HepG2 (cell line): Measurements from ENCODE around the gene HSD17B2. TPM values are rescaled to one million over a fixed set of nuclear protein-coding genes. Genes with fewer than 3 reads are reported as not detected.

Source experiments
- CAMTA2 ChIP-seq: sonication (generic); formaldehyde crosslinking; IDR thresholded peaks from 2 replicates; pipeline ENCODE4 v1.4.0; 2020; ENCODE audit warnings: mild to moderate bottlenecking, missing genetic modification reagents, borderline replicate concordance
- EEA1 ChIP-seq: sonication (generic); formaldehyde crosslinking; IDR thresholded peaks from 2 replicates; pipeline ENCODE4 v1.5.1; 2020; ENCODE audit warnings: mild to moderate bottlenecking, missing genetic modification reagents, borderline replicate concordance
- GPN1 ChIP-seq: sonication (generic); formaldehyde crosslinking; IDR thresholded peaks from 2 replicates; pipeline ENCODE4 v1.5.1; 2020; ENCODE audit warnings: missing genetic modification reagents, borderline replicate concordance
- REL ChIP-seq: sonication (generic); formaldehyde crosslinking; conservative IDR thresholded peaks from 2 replicates; pipeline ENCODE4 v1.8.0; 2022; ENCODE audit warnings: mild to moderate bottlenecking, missing genetic modification reagents, moderate library complexity
- TAF15 ChIP-seq: fragments of 200-400 bp; formaldehyde crosslinking; IDR thresholded peaks from one replicate; pipeline ENCODE4 v1.6.1; 2018; ENCODE audit warnings: mild to moderate bottlenecking, low read depth, low read length; ENCODE audit not compliant: poor library complexity, severe bottlenecking
- ZNF136 ChIP-seq: sonication (generic); formaldehyde crosslinking; IDR thresholded peaks from 2 replicates; pipeline ENCODE4 v1.8.1; 2022; ENCODE audit warnings: low read depth, mild to moderate bottlenecking, moderate library complexity, missing genetic modification reagents
- ZNF460 ChIP-seq: sonication (generic); formaldehyde crosslinking; IDR thresholded peaks from 2 replicates; pipeline ENCODE4 v1.5.1; 2020; ENCODE audit warnings: missing genetic modification reagents, mild to moderate bottlenecking, borderline replicate concordance
- polyA plus RNA-seq, 8 experiments: library from polyadenylated mRNA; depleted of rRNA in 3 of 8; stranded (reverse) in 7 of 8; unstranded in 1 of 8; fragments of >200 nt; fragmentation: Illumina TruSeq in 4 of 8; extraction: Trizol in 4 of 8; gene quantifications; 2 replicates each; pipeline versions ENCODE4 v1.2.1 to v1.2.3, GENCODE V29; 2011 to 2016; ENCODE audit warnings: low read depth in 4 of 8, missing spikeins in 1 of 8, mixed read lengths in 1 of 8; ENCODE audit not compliant: insufficient read depth in 1 of 8
- total RNA-seq, 5 experiments: library from RNA; depleted of rRNA; stranded (reverse); fragments of >200 nt; fragmentation: Illumina TruSeq; extraction: Trizol; gene quantifications; 2 replicates each; pipeline ENCODE4 v1.2.3, GENCODE V29; 2016; ENCODE audit warnings: low read depth in 1 of 5
- TF ChIP-seq, protein P1 (sequence below): sonication (generic); formaldehyde crosslinking; IDR thresholded peaks from 2 replicates; pipeline ENCODE4 v1.5.0; 2020; ENCODE audit warnings: missing genetic modification reagents
- TF ChIP-seq, protein P2 (sequence below): IDR thresholded peaks from 2 replicates; pipeline ENCODE4 v1.6.1; 2016; ENCODE audit warnings: missing genetic modification reagents, missing compliant biosample characterization
- TF ChIP-seq, protein P3 (sequence below): sonication (generic); formaldehyde crosslinking; IDR thresholded peaks from 2 replicates; pipeline ENCODE4 v1.5.0; 2020; ENCODE audit warnings: missing genetic modification reagents
- TF ChIP-seq, protein P4 (sequence below): sonication (generic); formaldehyde crosslinking; IDR thresholded peaks from 2 replicates; pipeline ENCODE4 v1.4.0; 2020; ENCODE audit warnings: missing genetic modification reagents

HSD17B2 gene
- total and polyA plus RNA-seq, 2 of the 13 experiments (the other 11 are each of a cell fraction or from before 2014, with no cell fraction given) = 26.3 to 69.3 TPM

DNA sequence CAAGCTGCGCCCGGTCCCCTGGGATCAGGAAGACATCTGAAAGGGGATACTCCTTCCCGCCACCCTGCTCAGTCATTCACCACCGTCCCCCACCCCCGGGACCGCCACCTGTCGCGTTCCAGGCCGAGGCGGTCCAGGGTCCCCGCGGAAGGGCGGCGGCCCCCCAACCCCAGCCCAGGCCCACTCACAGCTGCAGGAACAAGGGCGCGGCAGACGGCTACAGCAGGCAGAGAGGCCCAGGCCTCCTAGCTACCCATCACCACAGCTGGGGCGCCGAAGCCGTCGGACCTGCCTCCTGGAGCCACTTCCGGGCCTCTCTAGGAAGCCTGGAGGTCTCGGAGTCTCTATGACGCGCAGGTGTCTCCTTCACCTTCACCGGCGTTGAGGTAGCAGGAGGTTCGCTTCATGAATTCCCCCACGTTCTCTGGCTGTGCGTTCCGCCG, 23.8 kb upstream of the HSD17B2 start, which contains the start of gene SDR42E1 (continued):
- TF ChIP-seq, protein P1, sequence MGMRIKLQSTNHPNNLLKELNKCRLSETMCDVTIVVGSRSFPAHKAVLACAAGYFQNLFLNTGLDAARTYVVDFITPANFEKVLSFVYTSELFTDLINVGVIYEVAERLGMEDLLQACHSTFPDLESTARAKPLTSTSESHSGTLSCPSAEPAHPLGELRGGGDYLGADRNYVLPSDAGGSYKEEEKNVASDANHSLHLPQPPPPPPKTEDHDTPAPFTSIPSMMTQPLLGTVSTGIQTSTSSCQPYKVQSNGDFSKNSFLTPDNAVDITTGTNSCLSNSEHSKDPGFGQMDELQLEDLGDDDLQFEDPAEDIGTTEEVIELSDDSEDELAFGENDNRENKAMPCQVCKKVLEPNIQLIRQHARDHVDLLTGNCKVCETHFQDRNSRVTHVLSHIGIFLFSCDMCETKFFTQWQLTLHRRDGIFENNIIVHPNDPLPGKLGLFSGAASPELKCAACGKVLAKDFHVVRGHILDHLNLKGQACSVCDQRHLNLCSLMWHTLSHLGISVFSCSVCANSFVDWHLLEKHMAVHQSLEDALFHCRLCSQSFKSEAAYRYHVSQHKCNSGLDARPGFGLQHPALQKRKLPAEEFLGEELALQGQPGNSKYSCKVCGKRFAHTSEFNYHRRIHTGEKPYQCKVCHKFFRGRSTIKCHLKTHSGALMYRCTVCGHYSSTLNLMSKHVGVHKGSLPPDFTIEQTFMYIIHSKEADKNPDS = no peak
- TF ChIP-seq CAMTA2 (CRISPR knock-in tag) (no peak), ZNF136 (CRISPR knock-in tag) (no peak), REL (CRISPR knock-in tag) (no peak), ZNF460 (CRISPR knock-in tag) (no peak), GPN1 (CRISPR knock-in tag) (no peak), TAF15 (no peak), EEA1 (CRISPR knock-in tag) (no peak)
- TF ChIP-seq, protein P2, sequence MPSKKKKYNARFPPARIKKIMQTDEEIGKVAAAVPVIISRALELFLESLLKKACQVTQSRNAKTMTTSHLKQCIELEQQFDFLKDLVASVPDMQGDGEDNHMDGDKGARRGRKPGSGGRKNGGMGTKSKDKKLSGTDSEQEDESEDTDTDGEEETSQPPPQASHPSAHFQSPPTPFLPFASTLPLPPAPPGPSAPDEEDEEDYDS (CRISPR knock-in tag) = no peak
- TF ChIP-seq, protein P3, sequence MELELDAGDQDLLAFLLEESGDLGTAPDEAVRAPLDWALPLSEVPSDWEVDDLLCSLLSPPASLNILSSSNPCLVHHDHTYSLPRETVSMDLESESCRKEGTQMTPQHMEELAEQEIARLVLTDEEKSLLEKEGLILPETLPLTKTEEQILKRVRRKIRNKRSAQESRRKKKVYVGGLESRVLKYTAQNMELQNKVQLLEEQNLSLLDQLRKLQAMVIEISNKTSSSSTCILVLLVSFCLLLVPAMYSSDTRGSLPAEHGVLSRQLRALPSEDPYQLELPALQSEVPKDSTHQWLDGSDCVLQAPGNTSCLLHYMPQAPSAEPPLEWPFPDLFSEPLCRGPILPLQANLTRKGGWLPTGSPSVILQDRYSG (CRISPR knock-in tag) = no peak
- TF ChIP-seq, protein P4, sequence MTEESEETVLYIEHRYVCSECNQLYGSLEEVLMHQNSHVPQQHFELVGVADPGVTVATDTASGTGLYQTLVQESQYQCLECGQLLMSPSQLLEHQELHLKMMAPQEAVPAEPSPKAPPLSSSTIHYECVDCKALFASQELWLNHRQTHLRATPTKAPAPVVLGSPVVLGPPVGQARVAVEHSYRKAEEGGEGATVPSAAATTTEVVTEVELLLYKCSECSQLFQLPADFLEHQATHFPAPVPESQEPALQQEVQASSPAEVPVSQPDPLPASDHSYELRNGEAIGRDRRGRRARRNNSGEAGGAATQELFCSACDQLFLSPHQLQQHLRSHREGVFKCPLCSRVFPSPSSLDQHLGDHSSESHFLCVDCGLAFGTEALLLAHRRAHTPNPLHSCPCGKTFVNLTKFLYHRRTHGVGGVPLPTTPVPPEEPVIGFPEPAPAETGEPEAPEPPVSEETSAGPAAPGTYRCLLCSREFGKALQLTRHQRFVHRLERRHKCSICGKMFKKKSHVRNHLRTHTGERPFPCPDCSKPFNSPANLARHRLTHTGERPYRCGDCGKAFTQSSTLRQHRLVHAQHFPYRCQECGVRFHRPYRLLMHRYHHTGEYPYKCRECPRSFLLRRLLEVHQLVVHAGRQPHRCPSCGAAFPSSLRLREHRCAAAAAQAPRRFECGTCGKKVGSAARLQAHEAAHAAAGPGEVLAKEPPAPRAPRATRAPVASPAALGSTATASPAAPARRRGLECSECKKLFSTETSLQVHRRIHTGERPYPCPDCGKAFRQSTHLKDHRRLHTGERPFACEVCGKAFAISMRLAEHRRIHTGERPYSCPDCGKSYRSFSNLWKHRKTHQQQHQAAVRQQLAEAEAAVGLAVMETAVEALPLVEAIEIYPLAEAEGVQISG (CRISPR knock-in tag) = peak; percentile 95
